RWPE1 (cell line): ENCODE measurements around the gene MYO7B.

ENCODE experiments used
- CTCF ChIA-PET: fragments of 350-600 bp; sonication (Branson Sonifier 250); formaldehyde crosslinking; extraction: SDS; loops from one replicate; lab custom pipeline; 2021; lab: Yijun Ruan, JAX
- POLR2A ChIA-PET: fragments of 400-600 bp; formaldehyde crosslinking; extraction: SDS; loops from one replicate; lab custom pipeline; 2020; ENCODE audit warnings: antibody characterized with exemption; ENCODE audit not compliant: low non-redundant PET; lab: Yijun Ruan, JAX
- DNase-seq: peaks from one replicate; pipeline ENCODE4 v3.0.0; 2012; ENCODE audit warnings: low spot score
- H3K27ac ChIP-seq: fragments of 450-650 bp; 2 replicates; pipeline ENCODE4 v1.5.1; 2017
- TF ChIP-seq, protein P1 (sequence below): fragments of 450-650 bp; conservative IDR thresholded peaks from 2 replicates; pipeline ENCODE4 v1.5.1; 2017; ENCODE audit warnings: low read depth, mild to moderate bottlenecking

The MYO7B gene

DNA sequence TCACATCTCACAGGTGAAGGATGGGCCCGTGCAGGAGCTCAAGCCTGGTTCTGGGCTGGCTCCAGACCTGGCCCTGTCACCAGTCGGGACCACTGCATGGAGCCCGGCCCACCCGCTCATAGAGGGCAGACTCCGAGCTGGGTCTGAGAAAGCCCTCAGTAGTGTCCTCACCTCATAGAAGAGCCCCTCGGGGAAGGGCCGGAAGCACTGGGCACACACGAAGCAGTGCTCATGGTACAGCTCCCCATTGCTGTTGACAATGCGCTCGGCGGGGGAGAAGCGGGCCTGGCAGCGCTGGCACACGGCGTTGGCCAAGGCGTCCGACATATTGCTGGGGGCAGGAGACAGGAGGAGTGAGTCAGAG lies 121.7 kb downstream of the MYO7B start:
- H3K27ac ChIP-seq = no peak overlapping the region
- TF ChIP-seq, protein P1, sequence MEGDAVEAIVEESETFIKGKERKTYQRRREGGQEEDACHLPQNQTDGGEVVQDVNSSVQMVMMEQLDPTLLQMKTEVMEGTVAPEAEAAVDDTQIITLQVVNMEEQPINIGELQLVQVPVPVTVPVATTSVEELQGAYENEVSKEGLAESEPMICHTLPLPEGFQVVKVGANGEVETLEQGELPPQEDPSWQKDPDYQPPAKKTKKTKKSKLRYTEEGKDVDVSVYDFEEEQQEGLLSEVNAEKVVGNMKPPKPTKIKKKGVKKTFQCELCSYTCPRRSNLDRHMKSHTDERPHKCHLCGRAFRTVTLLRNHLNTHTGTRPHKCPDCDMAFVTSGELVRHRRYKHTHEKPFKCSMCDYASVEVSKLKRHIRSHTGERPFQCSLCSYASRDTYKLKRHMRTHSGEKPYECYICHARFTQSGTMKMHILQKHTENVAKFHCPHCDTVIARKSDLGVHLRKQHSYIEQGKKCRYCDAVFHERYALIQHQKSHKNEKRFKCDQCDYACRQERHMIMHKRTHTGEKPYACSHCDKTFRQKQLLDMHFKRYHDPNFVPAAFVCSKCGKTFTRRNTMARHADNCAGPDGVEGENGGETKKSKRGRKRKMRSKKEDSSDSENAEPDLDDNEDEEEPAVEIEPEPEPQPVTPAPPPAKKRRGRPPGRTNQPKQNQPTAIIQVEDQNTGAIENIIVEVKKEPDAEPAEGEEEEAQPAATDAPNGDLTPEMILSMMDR = no peak
- POLR2A ChIA-PET = no interaction called here
- CTCF ChIA-PET = interaction anchor here (0.5 kb wide), 1 partner anchor 64 kb away, joined by 5 read pairs; no protein-coding TSS in a partner anchor
- DNase-seq = no peak

DNA sequence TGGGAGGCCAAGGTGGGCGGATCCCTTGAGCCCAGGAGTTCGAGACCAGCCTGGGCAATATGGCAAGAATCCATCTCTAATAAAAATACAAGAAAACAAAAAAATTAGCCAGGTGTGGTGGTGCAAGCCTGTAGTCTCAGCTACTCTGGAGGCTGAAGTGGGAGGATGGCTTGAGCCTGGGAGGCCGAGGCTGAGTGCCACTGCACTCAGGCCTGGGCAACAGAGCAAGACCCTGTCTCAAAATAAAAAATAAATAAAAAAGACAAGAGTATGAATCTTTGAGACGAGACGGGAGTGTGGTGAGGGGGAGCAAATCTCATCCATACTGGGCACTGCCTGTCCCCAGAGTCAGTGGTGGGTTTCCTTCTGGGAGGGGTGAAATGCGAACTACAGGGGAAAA lies 122.7 kb downstream of the MYO7B start:
- no peak for DNase-seq
- ChIA-PET POLR2A (no interaction called here), CTCF (interaction anchor here (0.9 kb wide), 1 partner anchor 67 kb away, joined by 4 read pairs; no protein-coding TSS in a partner anchor)
- H3K27ac ChIP-seq = no peak overlapping the region
- TF ChIP-seq, protein P1 = no peak

DNA sequence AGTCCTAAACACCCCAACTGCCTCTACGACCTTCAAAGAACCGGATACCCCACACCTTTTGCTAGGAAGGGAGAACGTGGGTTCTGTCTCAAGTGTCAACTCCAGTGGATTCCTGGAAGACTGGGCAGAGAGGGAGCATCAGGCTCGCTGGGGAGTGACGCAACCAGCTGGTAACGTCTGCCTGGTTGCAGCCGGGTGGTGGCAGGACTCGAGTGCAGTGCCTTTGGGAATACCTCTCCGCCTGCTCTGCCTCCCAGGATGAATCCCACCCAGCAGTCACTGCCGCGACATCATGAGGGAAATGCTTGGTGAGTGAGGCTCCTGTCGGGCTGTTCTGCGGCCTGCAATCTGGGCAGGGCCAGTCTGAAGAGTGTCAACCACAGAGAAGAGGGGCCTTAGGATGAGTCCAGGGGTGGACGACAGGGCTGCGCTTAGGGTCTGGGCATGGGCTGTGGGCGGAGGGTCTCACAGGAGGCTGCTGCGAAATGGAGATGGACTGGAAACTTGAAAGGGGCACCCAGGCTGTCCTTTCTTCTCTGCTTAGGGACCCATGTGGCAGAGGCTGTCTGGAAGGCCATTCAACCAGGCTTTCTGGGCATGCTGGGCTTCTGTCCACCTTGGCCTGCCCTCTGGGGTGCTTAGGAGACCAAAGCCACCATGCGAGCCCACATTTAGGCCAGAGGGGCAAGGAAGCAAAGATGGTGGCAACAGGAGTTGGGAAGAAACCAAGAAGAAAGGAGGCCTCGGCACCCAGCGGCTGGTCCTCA lies 123.3 kb downstream of the MYO7B start:
- TF ChIP-seq, protein P1 = no peak
- POLR2A ChIA-PET = no interaction called here
- DNase-seq = no peak
- H3K27ac ChIP-seq = no peak overlapping the region
- CTCF ChIA-PET = interaction anchor here (0.9 to 1.2 kb wide), 2 partner anchors 9 to 67 kb away, joined by 4 to 5 read pairs; no protein-coding TSS in a partner anchor

DNA sequence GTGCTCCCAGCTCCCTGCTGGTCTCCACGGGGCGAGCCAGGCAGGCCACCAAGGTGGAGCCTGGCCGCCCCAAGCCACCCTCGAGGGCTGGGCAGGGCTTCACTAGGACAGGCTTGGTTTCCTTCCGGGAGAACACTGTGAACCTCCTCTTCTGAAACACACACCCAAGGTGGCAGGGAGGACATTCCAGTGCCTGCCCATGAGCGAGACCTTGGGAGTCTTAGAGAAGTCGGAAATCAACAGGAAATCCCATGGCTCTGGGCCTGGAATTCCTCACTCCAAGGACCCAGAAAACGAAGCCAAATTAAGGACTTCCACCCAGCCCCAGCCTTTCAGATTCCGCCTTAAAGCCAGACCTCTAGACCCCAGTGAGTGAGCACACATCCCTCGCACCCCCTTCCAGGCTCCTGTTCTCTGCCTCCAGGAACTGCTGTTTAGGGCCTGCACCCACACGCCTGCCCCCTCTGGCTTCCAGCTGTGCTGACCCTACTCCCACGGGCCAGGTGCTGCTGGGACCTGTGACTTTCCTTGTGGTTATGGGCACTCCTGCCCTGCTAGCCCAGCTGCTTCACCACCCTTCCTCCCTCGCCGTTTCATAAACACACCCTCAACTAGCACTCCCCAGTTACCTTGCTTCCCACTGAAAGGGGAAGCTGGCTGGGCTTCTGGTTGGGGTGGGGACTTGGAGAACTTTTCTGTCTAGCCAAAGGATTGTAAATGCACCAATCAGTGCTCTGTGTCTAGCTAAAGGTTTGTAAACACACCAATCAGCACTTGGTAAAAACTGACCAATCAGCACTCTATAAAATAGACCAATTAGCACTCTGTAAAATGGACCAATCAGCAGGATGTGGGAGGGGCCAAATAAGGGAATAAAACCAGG lies 124.2 kb downstream of the MYO7B start:
- no peak overlapping the region for H3K27ac ChIP-seq

DNA sequence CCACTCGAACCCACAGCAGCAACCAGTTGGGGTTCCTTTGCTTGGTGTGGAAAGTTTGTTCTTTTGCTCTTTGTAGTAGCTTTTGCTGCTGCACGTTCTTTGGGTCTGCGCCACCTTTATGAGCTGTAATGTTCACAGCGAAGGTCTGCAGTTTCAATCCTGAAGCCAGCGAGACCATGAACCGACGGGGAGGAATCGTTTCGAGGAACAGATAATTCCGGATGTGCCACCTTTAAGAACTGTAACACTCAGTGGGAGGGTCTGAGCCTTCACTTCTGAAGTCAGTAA lies 124.8 kb downstream of the MYO7B start:
- POLR2A ChIA-PET = no interaction called here
- CTCF ChIA-PET = interaction anchor here (1.2 kb wide), 1 partner anchor 10 kb away, joined by 5 read pairs; no protein-coding TSS in a partner anchor
- TF ChIP-seq, protein P1 = no peak
- no peak for DNase-seq
- H3K27ac ChIP-seq = no peak overlapping the region

More for the DNA sequence above, 124.2 kb downstream of the MYO7B start:
- ChIA-PET CTCF (interaction anchor here (1.2 kb wide), 1 partner anchor 10 kb away, joined by 5 read pairs; no protein-coding TSS in a partner anchor), POLR2A (no interaction called here)
- DNase-seq = no peak
- TF ChIP-seq, protein P1 = no peak

DNA sequence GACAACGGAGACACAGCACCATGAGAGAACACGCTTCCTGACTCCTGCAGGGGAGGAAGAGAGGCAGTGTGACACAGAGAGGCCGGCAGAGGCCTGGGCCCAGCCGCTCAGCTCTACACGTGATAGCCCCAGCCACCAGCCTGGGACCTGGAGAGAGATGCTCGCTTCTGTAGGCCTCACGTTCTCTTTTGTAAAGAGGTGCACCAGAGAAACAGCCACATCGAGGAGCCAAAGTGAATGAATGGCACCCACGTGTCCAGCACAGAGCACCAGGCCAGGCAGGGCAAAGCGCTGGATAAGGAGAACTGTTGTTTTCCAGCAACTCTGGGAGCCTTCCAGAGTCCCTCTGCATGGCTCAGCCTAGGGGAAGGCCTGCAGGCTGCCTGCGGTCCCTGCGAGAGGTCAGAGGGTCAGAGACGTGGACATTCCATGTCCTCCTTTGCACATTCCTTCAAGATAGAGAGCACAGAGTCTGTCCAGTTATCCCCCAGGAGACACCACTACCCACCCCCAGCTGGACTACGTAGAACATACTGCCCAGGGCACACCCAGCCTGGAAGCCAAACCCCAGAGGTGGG lies 125.7 kb downstream of the MYO7B start:
- H3K27ac ChIP-seq = no peak overlapping the region
- ChIA-PET POLR2A (no interaction called here), CTCF (interaction anchor here (1.4 kb wide), 1 partner anchor 11 kb away, joined by 5 read pairs; no protein-coding TSS in a partner anchor)
- TF ChIP-seq, protein P1 = no peak
- no peak for DNase-seq
